Left lung (tissue), 14 donors: ENCODE results near the gene SKIC2. TPM values are rescaled to one million over a fixed set of nuclear protein-coding genes. Genes with fewer than 3 reads are reported as not detected.
A peak's percentile ranks its signal among the peaks of the same experiment; 100 is the strongest.
"Not testable (repeated sequence)": the region's sequence is repeated elsewhere in the genome, so short reads cannot be mapped to it uniquely, and the experiment has no call there.

Experiments used
- ATAC-seq: fragments of 200-7000 bp; cut with Tn5 transposase; one replicate; pipeline ENCODE4 v1.9.1; 2020; ENCODE audit warnings: moderate library complexity
- DNase-seq, 4 donors: peaks; one replicate each; pipeline ENCODE4 v3.0.0-alpha.2; 2013 to 2020
- H3K27ac ChIP-seq, 2 donors: fragments of 200-600 bp; sonication (generic) in 1 of 2; one replicate each; pipeline versions ENCODE4 v1.5.0 to v1.8.0; 2020 to 2021
- H3K27me3 ChIP-seq, 2 donors: fragments of 200-600 bp; sonication (generic) in 1 of 2; one replicate each; pipeline versions ENCODE4 v1.5.0 to v1.8.0; 2020 to 2021
- H3K36me3 ChIP-seq, 2 donors: fragments of 200-600 bp; sonication (generic) in 1 of 2; one replicate each; pipeline versions ENCODE4 v1.5.0 to v1.8.0; 2020 to 2021
- H3K4me1 ChIP-seq, 2 donors: fragments of 200-600 bp; one replicate each; pipeline ENCODE4 v1.8.0; 2021
- H3K4me3 ChIP-seq, 2 donors: fragments of 200-600 bp; sonication (generic) in 1 of 2; one replicate each; pipeline versions ENCODE4 v1.5.0 to v1.8.0; 2020 to 2021; ENCODE audit warnings: mild to moderate bottlenecking in 1 of 2
- H3K9me3 ChIP-seq, 2 donors: fragments of 200-600 bp; sonication (generic) in 1 of 2; one replicate each; pipeline versions ENCODE4 v1.5.0 to v1.8.0; 2020 to 2021
- CTCF ChIP-seq, 2 donors: fragments of 200-600 bp; sonication (generic) in 1 of 2; IDR thresholded peaks; one replicate each; pipeline versions ENCODE4 v1.5.0 to v1.8.0; 2021; ENCODE audit warnings: antibody characterized with exemption in 2 of 2
- intact Hi-C, 2 donors: fragments of 100-400 bp; cut with DNase I; formaldehyde crosslinking; loops; one replicate each; pipeline versions ENCODE4 v1.11.2 to v1.14.2; 2022
- long read RNA-seq, 12 donors: library from polyadenylated mRNA in 2 of 12; unstranded in 2 of 12; transcript quantifications; one replicate each; pipeline ENCODE4 v2.0.0 and lab custom pipeline, GENCODE V29; 2019 to 2026
- polyA plus RNA-seq, 6 donors: library from polyadenylated mRNA; unstranded; fragments of 120-200 nt; gene quantifications; one replicate each; pipeline ENCODE4 v1.2.1, GENCODE V29; 2013; ENCODE audit not compliant: insufficient read length in 6 of 6
- total RNA-seq, 2 donors: library from RNA; stranded (reverse); fragmentation: NEBNext Ultra II Directional; extraction: Animal tissue kit (Norgen Biotek cat#: 25700); gene quantifications; one replicate each; pipeline ENCODE4 v1.2.1, GENCODE V29; 2021
- donor health status: DM: no; HTN: yes; CAD: no.
- donor health status: DM: no; HTN: no; CAD: no.

SKIC2 gene
- total RNA-seq (10 to 100 TPM; 65.4 to 67.9 TPM), polyA plus RNA-seq (10 to 100 TPM; 39.1 to 50.8 (median 42.2) TPM)
- long read RNA-seq, donor 1, partial matches to known transcripts: 43 of 46 reads
- long read RNA-seq, donor 1, other reads (novel, unspliced or antisense): 0 of 46 reads
- long read RNA-seq, donor 2, partial matches to known transcripts: 6 of 6 reads
- long read RNA-seq, donor 2, other reads (novel, unspliced or antisense): 0 of 6 reads
- long read RNA-seq, donor 3, partial matches to known transcripts: 6 of 10 reads
- long read RNA-seq, donor 3, other reads (novel, unspliced or antisense): 0 of 10 reads
- long read RNA-seq, donor 4, partial matches to known transcripts: 6 of 8 reads
- long read RNA-seq, donor 4, other reads (novel, unspliced or antisense): 1 of 8 reads
- long read RNA-seq, donor 5, partial matches to known transcripts: 0 of 4 reads
- long read RNA-seq, donor 5, other reads (novel, unspliced or antisense): 0 of 4 reads
- long read RNA-seq, donor 6, partial matches to known transcripts: 6 of 9 reads
- long read RNA-seq, donor 6, other reads (novel, unspliced or antisense): 0 of 9 reads
- long read RNA-seq, donor 7: 0 reads
- long read RNA-seq, donor 8, partial matches to known transcripts: 9 of 20 reads
- long read RNA-seq, donor 8, other reads (novel, unspliced or antisense): 9 of 20 reads
- long read RNA-seq, donor 9: 0 reads
- long read RNA-seq, donor 10, partial matches to known transcripts: 5 of 9 reads
- long read RNA-seq, donor 10, other reads (novel, unspliced or antisense): 0 of 9 reads
- long read RNA-seq, donor 11, partial matches to known transcripts: 36 of 36 reads
- long read RNA-seq, donor 11, other reads (novel, unspliced or antisense): 0 of 36 reads
- long read RNA-seq, donor 12, partial matches to known transcripts: 8 of 10 reads
- long read RNA-seq, donor 12, other reads (novel, unspliced or antisense): 0 of 10 reads

- H3K9me3 ChIP-seq: no peaks in the 10 kb centered on the region
- H3K27me3 ChIP-seq: no peaks in the 10 kb centered on the region
- DNase-seq (peak; percentile 96 to 99 (median 99)), ATAC-seq (peak; percentile 100)
- intact Hi-C loops: loop anchor here in 1 of 2 donors (10.0 kb wide), 1 partner anchor 284 kb away; no protein-coding TSS in a partner anchor
- peaks cover 13 to 32% of the 10 kb centered on the region in 2 donors for H3K4me1 ChIP-seq
- peak within 1 kb of the TSS; percentile 82 to 85 for H3K27ac ChIP-seq
- peak within 1 kb of the TSS; percentile 66 to 97 for H3K4me3 ChIP-seq
- TF ChIP-seq CTCF (IDR thresholded peaks at IDR 0.05): peak in 1 of 2 donors; percentile 13
- H3K36me3 ChIP-seq: peaks cover 0 to 71% of the 10 kb centered on the region in 2 donors
Measured at GRCh38 chr6:31958741-31959739, at the start of gene SKIC2, which contains the start of gene NELFE. TSS of gene SKIC2 (plus strand) at chr6:31959175. CDS start at chr6:31959193, 18 bp downstream. TSS of gene NELFE (minus strand) at chr6:31958971. CDS start at chr6:31958446, 525 bp downstream.

GRCh38 chr6:31909298-31909697, 49.7 kb upstream of the SKIC2 start:
- H3K36me3 ChIP-seq, H3K4me3 ChIP-seq, H3K9me3 ChIP-seq, DNase-seq, H3K27me3 ChIP-seq, intact Hi-C loops, ATAC-seq, H3K27ac ChIP-seq: not testable (repeated sequence)
- H3K4me1 ChIP-seq: peaks cover 4 to 26% of the 10 kb centered on the region in 2 donors

GRCh38 chr6:31911826-31912585, 47.0 kb upstream of the SKIC2 start:
- H3K9me3 ChIP-seq: no peaks in the 10 kb centered on the region
- TF ChIP-seq CTCF (IDR thresholded peaks at IDR 0.05): no peak
- H3K27ac ChIP-seq: peak overlapping the region in 1 of 2 donors; percentile 28
- intact Hi-C loops: no loop called here
- H3K36me3 ChIP-seq: no peaks in the 10 kb centered on the region
- DNase-seq (no peak), ATAC-seq (no peak)
- H3K27me3 ChIP-seq: no peaks in the 10 kb centered on the region
- peaks cover 3 to 25% of the 10 kb centered on the region in 2 donors for H3K4me1 ChIP-seq
- H3K4me3 ChIP-seq: no peak overlapping the region

GRCh38 chr6:31915351-31915750, 43.6 kb upstream of the SKIC2 start:
- no peak for TF ChIP-seq CTCF (IDR thresholded peaks at IDR 0.05)
- DNase-seq: no peak
- intact Hi-C loops: no loop called here
- peaks cover 0 to 15% of the 10 kb centered on the region in 2 donors for H3K4me1 ChIP-seq
- H3K27ac ChIP-seq: no peak overlapping the region
- no peaks in the 10 kb centered on the region for H3K27me3 ChIP-seq
- H3K36me3 ChIP-seq: no peaks in the 10 kb centered on the region
- no peak overlapping the region for H3K4me3 ChIP-seq
- ATAC-seq: no peak
- H3K9me3 ChIP-seq: no peaks in the 10 kb centered on the region
